Transverse colon (tissue), 4 donors: ENCODE data around the gene SCRT2.
A peak's percentile ranks its signal among the peaks of the same experiment; 100 is the strongest.

ENCODE experiments used
- CTCF ChIP-seq, 5 experiments: fragments of 200-600 bp in 3 of 5; fragments of 450-650 bp in 2 of 5; sonication (generic) in 3 of 5; IDR thresholded peaks; 1 replicate in 2 of 5; 2 replicates in 3 of 5; pipeline ENCODE4 v1.5.1; 2016 to 2017; ENCODE audit warnings: antibody characterized with exemption in 5 of 5, inconsistent platforms in 3 of 5, mild to moderate bottlenecking in 2 of 5, moderate library complexity in 1 of 5
- EP300 ChIP-seq: sonication (generic); formaldehyde crosslinking; IDR thresholded peaks from one replicate; pipeline ENCODE4 v1.6.1; 2017; ENCODE audit warnings: antibody characterized with exemption, low read depth
- POLR2A ChIP-seq: fragments of 450-650 bp; IDR thresholded peaks from one replicate; pipeline ENCODE4 v1.6.1; 2016; ENCODE audit warnings: antibody characterized with exemption, mild to moderate bottlenecking, moderate library complexity
- POLR2AphosphoS5 ChIP-seq, 3 donors: sonication (generic); formaldehyde crosslinking; IDR thresholded peaks; one replicate each; pipeline ENCODE4 v1.6.1; 2016; ENCODE audit warnings: antibody characterized with exemption in 3 of 3

- TF ChIP-seq CTCF (IDR thresholded peaks at IDR 0.05) (peak in 4 of 5 experiments; percentile 17 to 58 (median 30)), POLR2A (no peak), EP300 (no peak), POLR2AphosphoS5 (IDR thresholded peaks at IDR 0.05) (peak in 2 of 3 donors; percentile 48)
Measured at GRCh38 chr20:653110-653589, 22.5 kb downstream of the SCRT2 start, which contains the start of gene SRXN1.
